Mucosa of rectum (tissue), 2 donors: ENCODE data around the gene SCAMP3.
"Not testable (repeated sequence)": the region's sequence is repeated elsewhere in the genome, so short reads cannot be mapped to it uniquely, and the experiment has no call there.

Experiments used
- H3K27ac ChIP-seq, 2 donors: one replicate each; pipeline ENCODE4 v1.7.0; 2013; ENCODE audit warnings: inconsistent platforms in 2 of 2, low read depth in 2 of 2, low read length in 2 of 2
- H3K27me3 ChIP-seq, 2 donors: one replicate each; pipeline ENCODE4 v1.7.0; 2013; ENCODE audit warnings: low read length in 2 of 2; ENCODE audit not compliant: control insufficient read depth in 2 of 2, insufficient read depth in 2 of 2
- H3K36me3 ChIP-seq, 2 donors: one replicate each; pipeline ENCODE4 v1.7.0; 2013; ENCODE audit warnings: low read length in 2 of 2; ENCODE audit not compliant: control insufficient read depth in 2 of 2, insufficient read depth in 2 of 2
- H3K4me1 ChIP-seq, 2 donors: one replicate each; pipeline ENCODE4 v1.7.0; 2013; ENCODE audit warnings: low read length in 2 of 2, mild to moderate bottlenecking in 1 of 2; ENCODE audit not compliant: control insufficient read depth in 2 of 2, insufficient read depth in 2 of 2
- H3K4me3 ChIP-seq, 2 donors: one replicate each; pipeline ENCODE4 v1.7.0; 2013; ENCODE audit warnings: low read length in 2 of 2
- H3K9ac ChIP-seq, 2 donors: one replicate each; pipeline ENCODE4 v1.7.0; 2013; ENCODE audit warnings: low read length in 2 of 2, low read depth in 1 of 2, mild to moderate bottlenecking in 1 of 2
- H3K9me3 ChIP-seq, 2 donors: one replicate each; pipeline ENCODE4 v1.7.0; 2013; ENCODE audit warnings: low read length in 2 of 2; ENCODE audit not compliant: control insufficient read depth in 2 of 2
- donor health status: healthy.
- donor health status: Normal muscosa, but diverticular disease.

SCAMP3 gene

GRCh38 chr1:155219592-155220031 is 42.5 kb downstream of the SCAMP3 start:
- peak overlapping the region in 1 of 2 donors; percentile 20 for H3K9ac ChIP-seq

GRCh38 chr1:155218854-155219591 is 43.1 kb downstream of the SCAMP3 start:
- Histone ChIP-seq H3K4me1 (peaks cover 15 to 22% of the 10 kb centered on the region in 2 donors), H3K9me3 (no peaks in the 10 kb centered on the region), H3K36me3 (peaks cover 0 to 5% of the 10 kb centered on the region in 2 donors), H3K27ac (peak overlapping the region; percentile 86 to 87), H3K4me3 (peak overlapping the region in 1 of 2 donors; percentile 48), H3K27me3 (no peaks in the 10 kb centered on the region), H3K9ac (no peak overlapping the region)

More at GRCh38 chr1:155219592-155220031, 42.5 kb downstream of the SCAMP3 start:
- Histone ChIP-seq H3K9me3 (no peaks in the 10 kb centered on the region), H3K4me1 (peaks cover 15 to 22% of the 10 kb centered on the region in 2 donors), H3K27me3 (no peaks in the 10 kb centered on the region), H3K4me3 (peak overlapping the region in 1 of 2 donors; percentile 48), H3K36me3 (peaks cover 0 to 5% of the 10 kb centered on the region in 2 donors), H3K27ac (peak overlapping the region; percentile 86 to 87)

GRCh38 chr1:155214702-155215101 is 47.5 kb downstream of the SCAMP3 start:
- not testable (repeated sequence) for H3K27ac ChIP-seq

GRCh38 chr1:155212051-155212440 is 50.1 kb downstream of the SCAMP3 start:
- H3K36me3 ChIP-seq, H3K9ac ChIP-seq, H3K27ac ChIP-seq: not testable (repeated sequence)

More at GRCh38 chr1:155214702-155215101, 47.5 kb downstream of the SCAMP3 start:
- H3K36me3 ChIP-seq, H3K27me3 ChIP-seq, H3K9me3 ChIP-seq, H3K9ac ChIP-seq, H3K4me3 ChIP-seq, H3K4me1 ChIP-seq: not testable (repeated sequence)

GRCh38 chr1:155211381-155212050 is 50.6 kb downstream of the SCAMP3 start:
- H3K9ac ChIP-seq, H3K27me3 ChIP-seq, H3K4me3 ChIP-seq, H3K9me3 ChIP-seq, H3K27ac ChIP-seq, H3K36me3 ChIP-seq: not testable (repeated sequence)
- peaks cover 21 to 25% of the 10 kb centered on the region in 2 donors for H3K4me1 ChIP-seq

More at GRCh38 chr1:155212051-155212440, 50.1 kb downstream of the SCAMP3 start:
- peaks cover 17 to 21% of the 10 kb centered on the region in 2 donors for H3K4me1 ChIP-seq
- not testable (repeated sequence) for H3K27me3 ChIP-seq, H3K4me3 ChIP-seq, H3K9me3 ChIP-seq

DNA sequence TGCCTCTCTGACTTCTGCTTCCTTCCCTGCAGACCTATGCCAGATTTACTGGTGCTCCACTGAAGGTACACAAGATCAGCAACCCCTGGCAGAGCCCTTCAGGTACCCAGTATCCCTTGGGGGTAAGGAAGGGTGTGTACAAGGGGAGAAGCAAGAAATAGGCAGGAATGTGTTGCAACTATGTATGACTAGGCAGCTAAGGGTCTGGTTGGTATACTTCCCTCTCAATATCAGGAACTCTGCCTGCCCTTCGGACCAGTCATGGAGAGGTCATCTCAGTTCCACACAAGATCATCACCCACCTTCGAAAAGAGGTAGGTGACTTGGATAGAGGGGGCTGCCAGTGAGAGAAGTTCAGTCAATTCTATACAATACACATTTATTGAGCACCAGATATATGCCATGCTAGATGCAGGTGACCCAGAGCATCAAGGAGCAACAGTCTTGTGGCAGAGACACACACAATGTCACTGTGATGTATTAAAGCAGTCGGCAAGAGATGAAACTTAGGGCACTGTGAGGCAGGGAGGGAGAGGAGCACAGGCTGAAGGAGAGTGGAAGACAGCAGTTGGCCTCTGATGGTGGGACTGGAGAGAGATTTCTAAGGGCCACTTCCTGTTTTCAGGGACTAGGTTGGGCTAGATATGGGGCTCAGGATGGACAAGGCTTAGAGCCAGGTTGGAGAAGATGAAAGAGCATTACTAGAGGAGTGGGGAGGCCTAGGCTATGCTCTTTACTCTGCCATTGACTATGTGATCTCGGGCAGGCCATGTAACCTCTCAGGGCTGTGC is 51.7 kb downstream of the SCAMP3 start:
- no peaks in the 10 kb centered on the region for H3K9me3 ChIP-seq
- H3K27ac ChIP-seq, result no peak overlapping the region
- no peak overlapping the region for H3K9ac ChIP-seq
- no peaks in the 10 kb centered on the region for H3K36me3 ChIP-seq
- peaks cover 21 to 25% of the 10 kb centered on the region in 2 donors for H3K4me1 ChIP-seq
- no peaks in the 10 kb centered on the region for H3K27me3 ChIP-seq
- H3K4me3 ChIP-seq, result no peak overlapping the region

- Histone ChIP-seq H3K9ac (peak overlapping the region; percentile 96 to 99), H3K27ac (peak overlapping the region; percentile 97), H3K9me3 (no peaks in the 10 kb centered on the region), H3K27me3 (no peaks in the 10 kb centered on the region), H3K36me3 (no peaks in the 10 kb centered on the region), H3K4me1 (peaks cover 21 to 25% of the 10 kb centered on the region in 2 donors), H3K4me3 (peak overlapping the region; percentile 95 to 97)
Measured at GRCh38 chr1:155209312-155209721, 52.8 kb downstream of the SCAMP3 start.

DNA sequence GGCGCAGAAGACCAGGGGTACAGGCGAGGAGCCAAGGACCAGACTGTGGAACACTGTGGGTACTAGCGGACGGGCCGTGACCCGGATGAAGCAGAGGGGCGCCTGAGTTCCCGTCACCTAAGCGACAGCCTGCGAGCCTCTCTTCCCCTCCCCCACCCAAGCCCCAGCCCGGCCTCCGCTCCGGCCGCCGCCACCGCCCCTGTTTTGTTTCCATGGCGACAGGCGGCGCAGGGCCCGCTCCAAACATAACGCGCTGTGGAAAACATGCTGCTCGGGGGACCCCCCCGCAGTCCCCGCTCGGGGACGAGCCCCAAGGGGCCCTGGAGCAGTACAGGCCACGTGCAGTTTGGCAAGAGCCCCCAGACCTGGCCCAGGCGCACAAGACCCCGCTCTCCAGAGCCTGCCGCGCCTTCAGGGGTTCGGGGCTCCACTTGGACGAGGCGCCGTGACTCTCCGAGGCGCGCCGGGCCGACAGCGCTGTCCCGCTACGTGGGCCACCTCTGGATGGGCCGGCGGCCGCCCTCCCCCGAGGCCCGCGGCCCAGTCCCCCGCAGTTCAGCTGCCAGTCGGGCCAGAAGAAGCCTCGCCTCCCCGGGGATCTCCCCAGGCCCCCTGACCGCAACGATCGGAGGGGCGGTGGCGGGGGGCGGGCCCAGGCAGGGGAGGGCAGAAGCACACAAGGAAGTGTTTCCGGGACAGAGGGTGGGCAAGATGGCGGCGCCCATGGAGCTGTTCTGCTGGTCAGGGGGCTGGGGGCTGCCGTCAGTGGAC is 53.4 kb downstream of the SCAMP3 start, which contains the start of gene MTX1:
Gene MTX1, plus strand, starts transcription at position 155 of the 771 bp plus-strand sequence. Its CDS starts 110 bp downstream, at position 265.
- peak within 1 kb of the TSS; percentile 97 for H3K27ac ChIP-seq
- no peaks in the 10 kb centered on the region for H3K9me3 ChIP-seq
- peak within 1 kb of the TSS; percentile 95 to 97 for H3K4me3 ChIP-seq
- peaks cover 21 to 25% of the 10 kb centered on the region in 2 donors for H3K4me1 ChIP-seq
- no peaks in the 10 kb centered on the region for H3K27me3 ChIP-seq
- H3K36me3 ChIP-seq, result no peaks in the 10 kb centered on the region
- peak within 1 kb of the TSS; percentile 96 to 99 for H3K9ac ChIP-seq

DNA sequence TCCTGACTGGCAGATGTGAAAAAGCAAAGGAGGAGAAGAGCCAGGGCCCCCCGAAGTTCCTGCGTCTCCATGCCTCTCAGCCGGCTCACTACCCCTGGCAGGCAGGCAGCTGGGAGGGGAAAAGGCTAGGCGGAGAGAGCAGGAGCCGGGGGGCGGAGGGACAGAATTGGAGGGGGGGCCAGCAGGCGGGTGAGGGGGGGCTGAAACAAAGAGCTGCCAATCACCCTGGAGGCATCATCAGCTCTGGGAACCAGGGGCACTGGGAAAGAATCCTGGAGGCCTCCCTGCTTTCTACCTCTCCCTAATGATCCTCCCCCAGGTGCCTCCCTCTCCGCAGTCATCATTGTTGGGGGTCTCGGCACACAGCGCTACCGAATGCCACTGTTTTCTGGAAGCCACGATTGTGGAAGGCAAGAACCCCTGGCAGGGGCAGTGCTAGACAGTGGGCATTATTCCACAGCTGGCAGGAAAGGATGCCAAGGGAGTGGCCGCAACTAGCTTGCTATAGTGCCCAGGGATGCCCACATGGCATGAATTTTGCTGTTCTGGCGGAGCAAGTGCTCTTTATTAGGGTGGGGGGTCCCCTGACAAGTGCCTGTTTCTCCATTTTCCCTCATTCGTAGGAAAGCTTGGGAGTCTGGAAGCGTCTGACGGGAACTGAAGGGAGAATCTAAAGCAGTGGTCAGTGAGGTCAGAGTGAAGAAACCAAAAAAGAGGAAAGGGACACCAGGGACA is 54.2 kb downstream of the SCAMP3 start, which contains the start of gene THBS3:
Gene THBS3, minus strand, starts transcription at position 92 of the 735 bp plus-strand sequence. Its CDS starts 21 bp downstream, at position 71.
- H3K36me3 ChIP-seq, result no peaks in the 10 kb centered on the region
- H3K27me3 ChIP-seq, result no peaks in the 10 kb centered on the region
- H3K4me3 ChIP-seq, result peak within 1 kb of the TSS; percentile 95 to 97
- H3K4me1 ChIP-seq, result peaks cover 21 to 25% of the 10 kb centered on the region in 2 donors
- no peaks in the 10 kb centered on the region for H3K9me3 ChIP-seq
- peak within 1 kb of the TSS; percentile 97 for H3K27ac ChIP-seq
- peak within 1 kb of the TSS; percentile 91 to 99 for H3K9ac ChIP-seq
